ENCODE results near the gene MRPL9.

The MRPL9 gene

DNA sequence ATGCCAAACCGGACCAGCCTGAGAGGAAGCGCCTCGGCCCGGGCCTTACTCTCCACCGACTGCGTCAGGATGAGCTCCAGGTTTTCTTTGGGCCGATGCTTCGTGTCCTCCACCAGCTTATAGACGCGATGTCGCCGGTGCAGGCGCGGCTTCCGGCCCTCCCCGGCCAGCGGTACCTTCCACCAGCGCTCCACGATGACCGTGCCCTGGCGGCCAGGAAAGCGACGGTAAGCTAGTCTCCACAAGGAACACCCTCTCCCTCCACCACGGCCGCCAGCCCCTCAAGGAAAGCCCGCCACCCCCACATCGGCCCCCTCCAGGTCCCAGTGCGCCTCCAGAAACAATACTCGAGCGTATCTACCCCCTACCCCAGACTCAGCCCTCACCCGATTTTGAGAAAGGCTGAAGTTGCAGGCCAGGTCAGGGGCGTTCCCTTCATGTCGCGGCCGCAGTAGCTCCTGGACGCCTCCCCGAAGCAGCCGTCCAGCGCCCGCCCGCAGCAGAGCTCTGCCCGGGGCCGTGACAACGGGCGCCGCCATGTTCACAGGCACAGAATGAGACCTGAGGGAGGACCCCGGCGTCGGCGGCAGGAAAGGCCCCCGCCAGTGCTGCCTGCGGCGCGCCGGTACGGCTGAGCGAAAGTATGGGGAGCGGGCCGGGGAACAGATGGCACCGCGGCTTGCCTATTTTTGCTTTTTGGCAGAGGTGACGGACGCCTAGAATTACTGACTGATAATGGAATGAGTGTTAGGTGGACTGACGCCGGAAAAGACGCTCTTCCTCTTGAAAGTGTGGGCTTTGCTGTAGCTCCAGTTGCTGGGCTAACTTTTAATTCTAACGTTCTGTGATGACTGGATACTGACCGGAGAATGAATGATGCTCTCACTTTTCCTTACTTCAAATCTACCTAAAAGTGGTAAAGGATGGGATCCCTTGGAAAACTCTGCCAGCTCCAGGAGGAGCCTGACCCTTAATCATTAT is at the start of gene MRPL9:
Gene MRPL9, minus strand, starts transcription at position 556 of the 981 bp plus-strand sequence. Its CDS starts 17 bp downstream, at position 539.
- peak within 1 kb of the TSS; percentile 95 for H3K4me3 ChIP-seq (ENCODE audit: low read length)
- peaks cover 32% of the 10 kb centered on the region for H3K36me3 ChIP-seq (ENCODE audit: insufficient read depth, low read length)
- H3K9me3 ChIP-seq (ENCODE audit: low read length), result no peaks in the 10 kb centered on the region
- H3K27me3 ChIP-seq (ENCODE audit: insufficient read depth, low read length), result no peaks in the 10 kb centered on the region
- H3K4me1 ChIP-seq (ENCODE audit: insufficient read depth, low read length), result peaks cover 16% of the 10 kb centered on the region
- peak within 1 kb of the TSS; percentile 97 for H2AFZ ChIP-seq (ENCODE audit: low read depth, low read length)

DNA sequence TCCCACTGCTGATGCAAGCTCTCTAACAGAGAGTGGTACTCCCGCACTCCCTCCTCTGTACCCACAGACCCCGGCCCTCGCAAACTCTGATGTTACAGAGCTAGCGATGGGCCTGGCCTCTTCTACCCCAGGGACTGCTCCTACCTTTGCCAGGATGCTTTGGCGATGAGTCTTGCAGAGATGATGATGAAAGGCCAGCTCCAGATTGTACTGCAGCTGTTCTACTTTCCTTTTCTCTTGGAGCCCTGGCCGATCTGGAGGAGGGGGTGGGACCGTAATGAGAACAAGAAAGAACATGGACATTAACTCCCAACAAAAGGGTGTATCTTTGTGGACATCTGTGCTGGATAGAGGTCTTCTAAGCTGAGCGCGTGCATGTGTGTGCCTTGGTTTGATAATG is 47.9 kb upstream of the MRPL9 start:
- H2AFZ ChIP-seq (ENCODE audit: low read depth, low read length), result no peak overlapping the region
- H3K9me3 ChIP-seq (ENCODE audit: low read length), result no peaks in the 10 kb centered on the region
- H3K4me1 ChIP-seq (ENCODE audit: insufficient read depth, low read length), result no peaks in the 10 kb centered on the region
- H3K27me3 ChIP-seq (ENCODE audit: insufficient read depth, low read length), result peaks cover 45% of the 10 kb centered on the region
- no peak overlapping the region for H3K4me3 ChIP-seq (ENCODE audit: low read length)
- H3K36me3 ChIP-seq (ENCODE audit: insufficient read depth, low read length), result no peaks in the 10 kb centered on the region

DNA sequence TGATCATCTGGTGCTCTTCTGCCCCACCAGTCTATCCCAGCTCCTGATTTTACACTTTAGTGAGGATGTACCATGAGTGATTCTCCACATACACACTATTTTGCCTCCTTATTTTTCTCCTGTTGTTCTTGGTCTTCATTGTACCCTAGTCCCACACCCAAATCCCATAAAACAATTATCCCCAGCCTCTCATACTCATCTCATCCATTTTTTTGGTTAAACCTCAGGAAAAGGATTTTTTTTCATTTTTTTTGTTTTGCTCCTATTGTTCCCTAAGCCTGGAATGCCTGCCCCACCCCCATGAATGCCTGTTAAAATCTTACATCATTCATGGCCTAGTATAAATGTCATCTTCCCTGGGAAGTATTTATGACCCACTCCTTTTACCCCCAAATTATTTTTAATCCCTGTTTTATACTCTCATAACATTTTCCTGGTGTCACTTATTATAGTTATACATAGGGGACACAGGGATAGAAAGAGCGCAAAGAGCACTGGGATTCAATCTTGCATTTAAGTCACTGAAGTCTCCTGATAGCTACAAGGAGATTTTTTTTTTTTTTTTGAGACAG is 46.8 kb upstream of the MRPL9 start:
- no peaks in the 10 kb centered on the region for H3K36me3 ChIP-seq (ENCODE audit: insufficient read depth, low read length)
- no peak overlapping the region for H2AFZ ChIP-seq (ENCODE audit: low read depth, low read length)
- no peaks in the 10 kb centered on the region for H3K4me1 ChIP-seq (ENCODE audit: insufficient read depth, low read length)
- no peak overlapping the region for H3K4me3 ChIP-seq (ENCODE audit: low read length)
- H3K9me3 ChIP-seq (ENCODE audit: low read length), result no peaks in the 10 kb centered on the region
- H3K27me3 ChIP-seq (ENCODE audit: insufficient read depth, low read length), result peaks cover 52% of the 10 kb centered on the region

DNA sequence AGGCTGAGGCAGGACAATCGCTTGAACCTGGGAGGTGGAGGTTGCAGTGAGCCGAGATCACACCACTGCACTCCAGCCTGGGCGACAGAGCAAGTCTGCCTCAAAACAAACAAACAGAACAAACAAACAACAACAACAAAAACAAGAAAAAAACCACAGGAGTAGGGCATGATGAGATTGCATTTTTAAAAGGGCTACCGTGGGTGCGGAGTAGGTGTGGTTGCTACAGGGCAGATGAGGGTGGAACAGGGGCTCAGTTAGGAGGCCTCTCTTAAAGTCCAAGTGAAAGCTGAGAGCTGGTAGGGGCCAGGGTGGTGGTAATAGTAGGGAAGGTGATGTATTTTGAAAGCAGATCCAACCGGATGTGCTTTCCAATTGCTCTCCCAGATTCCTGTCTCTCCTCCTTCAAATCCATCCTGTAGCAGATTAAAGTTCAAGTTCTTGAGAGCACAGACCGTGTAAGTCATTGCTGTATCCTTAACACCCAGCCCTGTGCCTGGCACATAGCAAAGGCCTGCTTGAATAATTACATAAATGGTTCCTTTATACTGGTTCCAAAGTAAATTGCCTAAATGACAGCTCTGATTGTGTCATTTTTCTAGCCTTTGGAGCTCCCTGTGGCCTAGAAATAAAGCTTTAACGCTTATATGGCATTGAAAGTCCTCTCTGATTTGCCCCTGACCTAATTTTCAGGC is 46.1 kb upstream of the MRPL9 start:
- Histone ChIP-seq H3K4me3 (ENCODE audit: low read length) (no peak overlapping the region), H3K27me3 (ENCODE audit: insufficient read depth, low read length) (peaks cover 52% of the 10 kb centered on the region), H2AFZ (ENCODE audit: low read depth, low read length) (no peak overlapping the region), H3K9me3 (ENCODE audit: low read length) (no peaks in the 10 kb centered on the region), H3K36me3 (ENCODE audit: insufficient read depth, low read length) (no peaks in the 10 kb centered on the region), H3K4me1 (ENCODE audit: insufficient read depth, low read length) (no peaks in the 10 kb centered on the region)

- H3K27me3 ChIP-seq (ENCODE audit: insufficient read depth, low read length), result peaks cover 52% of the 10 kb centered on the region
- H3K4me1 ChIP-seq (ENCODE audit: insufficient read depth, low read length), result no peaks in the 10 kb centered on the region
- no peaks in the 10 kb centered on the region for H3K9me3 ChIP-seq (ENCODE audit: low read length)
- H3K4me3 ChIP-seq (ENCODE audit: low read length), result no peak overlapping the region
- H3K36me3 ChIP-seq (ENCODE audit: insufficient read depth, low read length), result no peaks in the 10 kb centered on the region
- no peak overlapping the region for H2AFZ ChIP-seq (ENCODE audit: low read depth, low read length)
Observed at GRCh38 chr1:151807766-151808165, 44.5 kb upstream of the MRPL9 start.

GRCh38 chr1:151807131-151807530 is 43.8 kb upstream of the MRPL9 start:
- no peaks in the 10 kb centered on the region for H3K9me3 ChIP-seq (ENCODE audit: low read length)
- H3K4me1 ChIP-seq (ENCODE audit: insufficient read depth, low read length), result no peaks in the 10 kb centered on the region
- no peak overlapping the region for H2AFZ ChIP-seq (ENCODE audit: low read depth, low read length)
- H3K27me3 ChIP-seq (ENCODE audit: insufficient read depth, low read length), result peaks cover 53% of the 10 kb centered on the region
- no peaks in the 10 kb centered on the region for H3K36me3 ChIP-seq (ENCODE audit: insufficient read depth, low read length)
- no peak overlapping the region for H3K4me3 ChIP-seq (ENCODE audit: low read length)

GRCh38 chr1:151806170-151806569 is 42.9 kb upstream of the MRPL9 start:
- H3K9me3 ChIP-seq (ENCODE audit: low read length), result no peaks in the 10 kb centered on the region
- no peaks in the 10 kb centered on the region for H3K4me1 ChIP-seq (ENCODE audit: insufficient read depth, low read length)
- H3K36me3 ChIP-seq (ENCODE audit: insufficient read depth, low read length), result no peaks in the 10 kb centered on the region
- peaks cover 60% of the 10 kb centered on the region for H3K27me3 ChIP-seq (ENCODE audit: insufficient read depth, low read length)
- H2AFZ ChIP-seq (ENCODE audit: low read depth, low read length), result no peak overlapping the region
- H3K4me3 ChIP-seq (ENCODE audit: low read length), result no peak overlapping the region

- no peaks in the 10 kb centered on the region for H3K36me3 ChIP-seq (ENCODE audit: insufficient read depth, low read length)
- peaks cover 67% of the 10 kb centered on the region for H3K27me3 ChIP-seq (ENCODE audit: insufficient read depth, low read length)
- no peaks in the 10 kb centered on the region for H3K4me1 ChIP-seq (ENCODE audit: insufficient read depth, low read length)
- no peak within 1 kb of the TSS for H2AFZ ChIP-seq (ENCODE audit: low read depth, low read length)
- no peaks in the 10 kb centered on the region for H3K9me3 ChIP-seq (ENCODE audit: low read length)
- no peak within 1 kb of the TSS for H3K4me3 ChIP-seq (ENCODE audit: low read length)
Observed at GRCh38 chr1:151805066-151805820, 41.9 kb upstream of the MRPL9 start, which contains the start of gene LINGO4. TSS of gene LINGO4 (minus strand) at chr1:151805419. CDS start at chr1:151802704, 2,715 bp downstream.

DNA sequence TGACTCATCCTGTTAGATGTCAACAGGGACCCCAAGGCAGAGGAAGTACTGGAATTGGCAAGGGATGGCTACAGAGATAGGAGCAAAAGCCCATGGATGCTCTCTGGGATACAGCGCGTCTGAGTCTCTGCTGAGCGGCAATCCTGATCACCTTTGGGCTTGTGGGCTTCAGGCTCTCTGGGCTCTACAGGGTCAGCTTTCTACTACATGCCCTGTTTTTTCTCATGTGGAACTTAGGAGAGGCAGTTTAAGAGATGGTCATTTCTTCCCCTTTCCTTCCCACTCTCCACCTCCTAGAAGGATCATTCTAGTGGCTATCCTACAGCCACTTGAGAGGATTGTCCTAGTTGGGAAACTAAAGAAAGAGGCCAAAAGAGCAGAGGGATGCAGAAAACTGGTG is 40.6 kb upstream of the MRPL9 start:
- Histone ChIP-seq H3K4me3 (ENCODE audit: low read length) (no peak overlapping the region), H2AFZ (ENCODE audit: low read depth, low read length) (no peak overlapping the region), H3K4me1 (ENCODE audit: insufficient read depth, low read length) (no peaks in the 10 kb centered on the region), H3K27me3 (ENCODE audit: insufficient read depth, low read length) (peaks cover 70% of the 10 kb centered on the region), H3K36me3 (ENCODE audit: insufficient read depth, low read length) (no peaks in the 10 kb centered on the region), H3K9me3 (ENCODE audit: low read length) (no peaks in the 10 kb centered on the region)

DNA sequence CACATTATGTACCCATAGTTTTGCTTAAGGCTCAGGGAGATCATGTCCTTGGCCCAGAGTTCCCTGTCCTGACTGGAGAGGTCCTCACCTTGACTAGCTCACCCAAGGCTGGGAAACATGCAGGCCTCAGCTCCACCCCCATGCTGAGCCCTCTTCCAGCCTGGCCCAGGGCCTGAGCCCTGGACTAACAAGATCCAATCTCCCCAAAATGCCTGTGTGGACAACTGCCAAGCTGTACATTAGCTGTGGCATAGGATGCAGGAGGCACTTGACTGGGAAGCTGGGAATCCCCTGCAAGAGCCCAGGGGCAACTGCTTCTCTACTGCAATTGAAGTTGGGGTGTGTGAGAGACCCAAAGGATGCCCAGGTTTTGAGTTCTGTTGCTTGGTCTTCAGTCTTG is 39.9 kb upstream of the MRPL9 start:
- Histone ChIP-seq H3K4me3 (ENCODE audit: low read length) (no peak overlapping the region), H3K4me1 (ENCODE audit: insufficient read depth, low read length) (no peaks in the 10 kb centered on the region), H3K36me3 (ENCODE audit: insufficient read depth, low read length) (no peaks in the 10 kb centered on the region), H2AFZ (ENCODE audit: low read depth, low read length) (no peak overlapping the region), H3K9me3 (ENCODE audit: low read length) (no peaks in the 10 kb centered on the region), H3K27me3 (ENCODE audit: insufficient read depth, low read length) (peaks cover 68% of the 10 kb centered on the region)

GRCh38 chr1:151802372-151802771 is 39.1 kb upstream of the MRPL9 start:
- no peaks in the 10 kb centered on the region for H3K9me3 ChIP-seq (ENCODE audit: low read length)
- H3K4me1 ChIP-seq (ENCODE audit: insufficient read depth, low read length), result no peaks in the 10 kb centered on the region
- H3K4me3 ChIP-seq (ENCODE audit: low read length), result no peak overlapping the region
- H3K36me3 ChIP-seq (ENCODE audit: insufficient read depth, low read length), result no peaks in the 10 kb centered on the region
- H2AFZ ChIP-seq (ENCODE audit: low read depth, low read length), result no peak overlapping the region
- H3K27me3 ChIP-seq (ENCODE audit: insufficient read depth, low read length), result peaks cover 60% of the 10 kb centered on the region

- H3K27me3 ChIP-seq (ENCODE audit: insufficient read depth, low read length), result peaks cover 56% of the 10 kb centered on the region
- H3K4me3 ChIP-seq (ENCODE audit: low read length), result no peak overlapping the region
- H3K36me3 ChIP-seq (ENCODE audit: insufficient read depth, low read length), result no peaks in the 10 kb centered on the region
- no peak overlapping the region for H2AFZ ChIP-seq (ENCODE audit: low read depth, low read length)
- no peaks in the 10 kb centered on the region for H3K4me1 ChIP-seq (ENCODE audit: insufficient read depth, low read length)
- H3K9me3 ChIP-seq (ENCODE audit: low read length), result no peaks in the 10 kb centered on the region
Observed at GRCh38 chr1:151801846-151802245, 38.5 kb upstream of the MRPL9 start.
